ENCODE data around the gene PKNOX2. TPM values are rescaled to one million over a fixed set of nuclear protein-coding genes. Genes with fewer than 3 reads are reported as not detected.

The PKNOX2 gene
- total RNA-seq, 5 donors from 2014 or later (not counting 1 experiment from before 2014, with no cell fraction given): 0.55 TPM; not detected in 4

GRCh38 chr11:125227151-125227550 lies 62.6 kb downstream of the PKNOX2 start:
- Histone ChIP-seq H3K27me3 (replicated peaks in 1 of 2; ENCODE audit: control insufficient read depth in 2 of 2, extremely low read depth in 1 of 2, insufficient read depth in 2 of 2, low read length in 1 of 2) (peaks cover 0 to 18% of the 10 kb centered on the region in 2 experiments), H3K9me3 (no peaks in the 10 kb centered on the region), H3K4me3 (ENCODE audit: control insufficient read depth in 1 of 2, extremely low read depth in 1 of 2, low read length in 1 of 2) (no peak overlapping the region), H3K27ac (ENCODE audit: low read length) (no peak overlapping the region), H3K36me3 (ENCODE audit: control insufficient read depth in 2 of 2, extremely low read depth in 1 of 2, insufficient read depth in 1 of 2, low read length in 1 of 2) (no peaks in the 10 kb centered on the region), H3K4me1 (ENCODE audit: control insufficient read depth in 1 of 2, extremely low read depth in 1 of 2, insufficient read depth in 2 of 2, low read length in 2 of 2) (no peaks in the 10 kb centered on the region)
- 65% methylated on average over 2 of the region's 5 CpGs for WGBS (ENCODE audit: insufficient coverage)
- Mint-ChIP-seq H3K36me3 (no peaks in the 10 kb centered on the region), H3K27me3 (peaks cover 20 to 22% of the 10 kb centered on the region in 2 donors), H3K27ac (no peak overlapping the region), H3K4me3 (no peak overlapping the region), H3K4me1 (no peaks in the 10 kb centered on the region), H3K9me3 (no peaks in the 10 kb centered on the region)
- ChIA-PET POLR2A (no interaction called here), CTCF (no interaction called here)
- no peak for DNase-seq
- no peak for ATAC-seq (replicated peaks in 1 of 4)

GRCh38 chr11:125228445-125228844 lies 63.9 kb downstream of the PKNOX2 start:
- Mint-ChIP-seq H3K4me3 (no peak overlapping the region), H3K27ac (no peak overlapping the region), H3K4me1 (no peaks in the 10 kb centered on the region), H3K27me3 (peaks cover 24 to 26% of the 10 kb centered on the region in 2 donors), H3K36me3 (no peaks in the 10 kb centered on the region), H3K9me3 (no peaks in the 10 kb centered on the region)
- ChIA-PET CTCF (no interaction called here), POLR2A (no interaction called here)
- no peaks in the 10 kb centered on the region for H3K9me3 ChIP-seq
- H3K4me3 ChIP-seq (ENCODE audit: control insufficient read depth in 1 of 2, extremely low read depth in 1 of 2, low read length in 1 of 2): no peak overlapping the region
- 57% methylated on average over 2 of the region's 4 CpGs for WGBS (ENCODE audit: insufficient coverage)
- no peaks in the 10 kb centered on the region for H3K36me3 ChIP-seq (ENCODE audit: control insufficient read depth in 2 of 2, extremely low read depth in 1 of 2, insufficient read depth in 1 of 2, low read length in 1 of 2)
- ATAC-seq (replicated peaks in 1 of 4): no peak
- H3K27ac ChIP-seq (ENCODE audit: low read length): no peak overlapping the region
- no peaks in the 10 kb centered on the region for H3K4me1 ChIP-seq (ENCODE audit: control insufficient read depth in 1 of 2, extremely low read depth in 1 of 2, insufficient read depth in 2 of 2, low read length in 2 of 2)
- DNase-seq: no peak
- peaks cover 0 to 18% of the 10 kb centered on the region in 2 experiments for H3K27me3 ChIP-seq (replicated peaks in 1 of 2; ENCODE audit: control insufficient read depth in 2 of 2, extremely low read depth in 1 of 2, insufficient read depth in 2 of 2, low read length in 1 of 2)

- no peaks in the 10 kb centered on the region for H3K4me1 ChIP-seq (ENCODE audit: control insufficient read depth in 1 of 2, extremely low read depth in 1 of 2, insufficient read depth in 2 of 2, low read length in 2 of 2)
- H3K4me3 ChIP-seq (ENCODE audit: control insufficient read depth in 1 of 2, extremely low read depth in 1 of 2, low read length in 1 of 2): no peak overlapping the region
- 76% methylated on average over 5 of the region's 9 CpGs for WGBS (ENCODE audit: insufficient coverage)
- ATAC-seq (replicated peaks in 1 of 4): no peak
- H3K27me3 ChIP-seq (replicated peaks in 1 of 2; ENCODE audit: control insufficient read depth in 2 of 2, extremely low read depth in 1 of 2, insufficient read depth in 2 of 2, low read length in 1 of 2): peaks cover 0 to 19% of the 10 kb centered on the region in 2 experiments
- no peaks in the 10 kb centered on the region for H3K36me3 Mint-ChIP-seq
- H3K27ac Mint-ChIP-seq: no peak overlapping the region
- H3K4me1 Mint-ChIP-seq: no peaks in the 10 kb centered on the region
- H3K27me3 Mint-ChIP-seq: peaks cover 27 to 29% of the 10 kb centered on the region in 2 donors
- no peak overlapping the region for H3K27ac ChIP-seq (ENCODE audit: low read length)
- CTCF ChIA-PET: no interaction called here
- no peaks in the 10 kb centered on the region for H3K9me3 ChIP-seq
- H3K4me3 Mint-ChIP-seq: no peak overlapping the region
- H3K9me3 Mint-ChIP-seq: no peaks in the 10 kb centered on the region
- no peaks in the 10 kb centered on the region for H3K36me3 ChIP-seq (ENCODE audit: control insufficient read depth in 2 of 2, extremely low read depth in 1 of 2, insufficient read depth in 1 of 2, low read length in 1 of 2)
- DNase-seq: no peak
- POLR2A ChIA-PET: no interaction called here
Measured at GRCh38 chr11:125228993-125229392, 64.4 kb downstream of the PKNOX2 start.

- Mint-ChIP-seq H3K9me3 (no peaks in the 10 kb centered on the region), H3K27me3 (peaks cover 31% of the 10 kb centered on the region in 2 donors), H3K27ac (no peak overlapping the region), H3K36me3 (no peaks in the 10 kb centered on the region), H3K4me1 (no peaks in the 10 kb centered on the region), H3K4me3 (no peak overlapping the region)
- no peak overlapping the region for H3K4me3 ChIP-seq (ENCODE audit: control insufficient read depth in 1 of 2, extremely low read depth in 1 of 2, low read length in 1 of 2)
- ChIA-PET POLR2A (no interaction called here), CTCF (no interaction called here)
- no peak for DNase-seq
- 67% methylated on average over 1 of the region's 2 CpGs for WGBS (ENCODE audit: insufficient coverage)
- ATAC-seq (replicated peaks in 1 of 4): no peak
- H3K27ac ChIP-seq (ENCODE audit: low read length): no peak overlapping the region
- no peaks in the 10 kb centered on the region for H3K9me3 ChIP-seq
- no peaks in the 10 kb centered on the region for H3K36me3 ChIP-seq (ENCODE audit: control insufficient read depth in 2 of 2, extremely low read depth in 1 of 2, insufficient read depth in 1 of 2, low read length in 1 of 2)
- H3K27me3 ChIP-seq (replicated peaks in 1 of 2; ENCODE audit: control insufficient read depth in 2 of 2, extremely low read depth in 1 of 2, insufficient read depth in 2 of 2, low read length in 1 of 2): peaks cover 0 to 14% of the 10 kb centered on the region in 2 experiments
- no peaks in the 10 kb centered on the region for H3K4me1 ChIP-seq (ENCODE audit: control insufficient read depth in 1 of 2, extremely low read depth in 1 of 2, insufficient read depth in 2 of 2, low read length in 2 of 2)
Measured at GRCh38 chr11:125229916-125230315, 65.4 kb downstream of the PKNOX2 start.

- H3K36me3 ChIP-seq (ENCODE audit: control insufficient read depth in 2 of 2, extremely low read depth in 1 of 2, insufficient read depth in 1 of 2, low read length in 1 of 2): no peaks in the 10 kb centered on the region
- Mint-ChIP-seq H3K27me3 (peaks cover 28% of the 10 kb centered on the region in 2 donors), H3K4me1 (no peaks in the 10 kb centered on the region), H3K9me3 (no peaks in the 10 kb centered on the region), H3K27ac (no peak overlapping the region), H3K4me3 (no peak overlapping the region), H3K36me3 (no peaks in the 10 kb centered on the region)
- H3K4me3 ChIP-seq (ENCODE audit: control insufficient read depth in 1 of 2, extremely low read depth in 1 of 2, low read length in 1 of 2): no peak overlapping the region
- DNase-seq (no peak), ATAC-seq (replicated peaks in 1 of 4) (no peak)
- no peak overlapping the region for H3K27ac ChIP-seq (ENCODE audit: low read length)
- H3K9me3 ChIP-seq: no peaks in the 10 kb centered on the region
- ChIA-PET POLR2A (no interaction called here), CTCF (no interaction called here)
- H3K27me3 ChIP-seq (replicated peaks in 1 of 2; ENCODE audit: control insufficient read depth in 2 of 2, extremely low read depth in 1 of 2, insufficient read depth in 2 of 2, low read length in 1 of 2): peaks cover 0 to 28% of the 10 kb centered on the region in 2 experiments
- H3K4me1 ChIP-seq (ENCODE audit: control insufficient read depth in 1 of 2, extremely low read depth in 1 of 2, insufficient read depth in 2 of 2, low read length in 2 of 2): no peaks in the 10 kb centered on the region
- WGBS (ENCODE audit: insufficient coverage): no CpG with 5 or more reads among the region's 1 CpG
Measured at GRCh38 chr11:125233116-125233515, 68.6 kb downstream of the PKNOX2 start.

- CTCF ChIA-PET: no interaction called here
Measured at GRCh38 chr11:125233736-125234275, 69.3 kb downstream of the PKNOX2 start.

GRCh38 chr11:125235071-125235471 lies 70.5 kb downstream of the PKNOX2 start:
- H3K27me3 Mint-ChIP-seq: peaks cover 33 to 34% of the 10 kb centered on the region in 2 donors
- 59% methylated on average over 4 of the region's 5 CpGs for WGBS (ENCODE audit: insufficient coverage)
- POLR2A ChIA-PET: interaction anchor here in 1 of 2 donors (0.7 kb wide), 1 partner anchor 16 kb away, joined by 3 read pairs; no protein-coding TSS in a partner anchor
- CTCF ChIA-PET: no interaction called here
- no peak for ATAC-seq (replicated peaks in 1 of 4)
- no peak for DNase-seq
- no peaks in the 10 kb centered on the region for H3K36me3 Mint-ChIP-seq
- Histone ChIP-seq H3K9me3 (no peaks in the 10 kb centered on the region), H3K36me3 (ENCODE audit: control insufficient read depth in 2 of 2, extremely low read depth in 1 of 2, insufficient read depth in 1 of 2, low read length in 1 of 2) (no peaks in the 10 kb centered on the region), H3K4me1 (ENCODE audit: control insufficient read depth in 1 of 2, extremely low read depth in 1 of 2, insufficient read depth in 2 of 2, low read length in 2 of 2) (no peaks in the 10 kb centered on the region), H3K27ac (ENCODE audit: low read length) (no peak overlapping the region), H3K27me3 (replicated peaks in 1 of 2; ENCODE audit: control insufficient read depth in 2 of 2, extremely low read depth in 1 of 2, insufficient read depth in 2 of 2, low read length in 1 of 2) (peaks cover 0 to 29% of the 10 kb centered on the region in 2 experiments), H3K4me3 (ENCODE audit: control insufficient read depth in 1 of 2, extremely low read depth in 1 of 2, low read length in 1 of 2) (no peak overlapping the region)
- no peak overlapping the region for H3K27ac Mint-ChIP-seq
- H3K4me3 Mint-ChIP-seq: no peak overlapping the region
- no peaks in the 10 kb centered on the region for H3K9me3 Mint-ChIP-seq
- H3K4me1 Mint-ChIP-seq: no peaks in the 10 kb centered on the region

More at GRCh38 chr11:125233736-125234275, 69.3 kb downstream of the PKNOX2 start:
- Mint-ChIP-seq H3K36me3 (no peaks in the 10 kb centered on the region), H3K4me1 (no peaks in the 10 kb centered on the region), H3K4me3 (no peak overlapping the region), H3K9me3 (no peaks in the 10 kb centered on the region), H3K27ac (no peak overlapping the region), H3K27me3 (peaks cover 26 to 32% of the 10 kb centered on the region in 2 donors)
- Histone ChIP-seq H3K4me3 (ENCODE audit: control insufficient read depth in 1 of 2, extremely low read depth in 1 of 2, low read length in 1 of 2) (no peak overlapping the region), H3K4me1 (ENCODE audit: control insufficient read depth in 1 of 2, extremely low read depth in 1 of 2, insufficient read depth in 2 of 2, low read length in 2 of 2) (no peaks in the 10 kb centered on the region), H3K9me3 (no peaks in the 10 kb centered on the region), H3K27ac (ENCODE audit: low read length) (no peak overlapping the region), H3K27me3 (replicated peaks in 1 of 2; ENCODE audit: control insufficient read depth in 2 of 2, extremely low read depth in 1 of 2, insufficient read depth in 2 of 2, low read length in 1 of 2) (peaks cover 0 to 25% of the 10 kb centered on the region in 2 experiments), H3K36me3 (ENCODE audit: control insufficient read depth in 2 of 2, extremely low read depth in 1 of 2, insufficient read depth in 1 of 2, low read length in 1 of 2) (no peaks in the 10 kb centered on the region)
- WGBS (ENCODE audit: insufficient coverage): 44% methylated on average over 4 of the region's 8 CpGs
- POLR2A ChIA-PET: no interaction called here
- no peak for DNase-seq
- no peak for ATAC-seq (replicated peaks in 1 of 4)
